ENCODE results near the gene TMEM186. TPM values are rescaled to one million over a fixed set of nuclear protein-coding genes. Genes with fewer than 3 reads are reported as not detected.

Gene TMEM186
- total and polyA plus RNA-seq, 9 of the 15 experiments (the other 6 are each of a cell fraction or from before 2014, with no cell fraction given), result 10.1 to 33.4 (median 16.4) TPM

DNA sequence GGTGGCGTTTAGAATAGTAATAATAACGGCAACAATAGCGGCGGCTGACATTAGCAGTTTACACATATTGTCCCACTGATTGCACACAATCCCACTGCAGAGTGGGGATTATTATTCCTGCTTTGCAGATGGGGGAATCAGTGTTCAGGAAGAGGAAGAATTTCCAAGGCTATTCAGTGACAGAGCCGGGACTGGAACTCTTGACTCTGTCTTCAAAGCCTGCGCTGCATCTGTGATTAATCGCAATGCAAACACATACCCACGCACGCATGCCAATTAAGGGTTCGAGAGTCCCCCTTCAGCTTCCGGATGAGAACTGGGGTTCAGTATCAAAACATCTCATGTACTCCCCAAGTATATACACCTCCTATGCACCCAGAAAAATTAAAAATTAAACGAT, 29.2 kb downstream of the TMEM186 start (continued):
- TF ChIP-seq, protein P1, sequence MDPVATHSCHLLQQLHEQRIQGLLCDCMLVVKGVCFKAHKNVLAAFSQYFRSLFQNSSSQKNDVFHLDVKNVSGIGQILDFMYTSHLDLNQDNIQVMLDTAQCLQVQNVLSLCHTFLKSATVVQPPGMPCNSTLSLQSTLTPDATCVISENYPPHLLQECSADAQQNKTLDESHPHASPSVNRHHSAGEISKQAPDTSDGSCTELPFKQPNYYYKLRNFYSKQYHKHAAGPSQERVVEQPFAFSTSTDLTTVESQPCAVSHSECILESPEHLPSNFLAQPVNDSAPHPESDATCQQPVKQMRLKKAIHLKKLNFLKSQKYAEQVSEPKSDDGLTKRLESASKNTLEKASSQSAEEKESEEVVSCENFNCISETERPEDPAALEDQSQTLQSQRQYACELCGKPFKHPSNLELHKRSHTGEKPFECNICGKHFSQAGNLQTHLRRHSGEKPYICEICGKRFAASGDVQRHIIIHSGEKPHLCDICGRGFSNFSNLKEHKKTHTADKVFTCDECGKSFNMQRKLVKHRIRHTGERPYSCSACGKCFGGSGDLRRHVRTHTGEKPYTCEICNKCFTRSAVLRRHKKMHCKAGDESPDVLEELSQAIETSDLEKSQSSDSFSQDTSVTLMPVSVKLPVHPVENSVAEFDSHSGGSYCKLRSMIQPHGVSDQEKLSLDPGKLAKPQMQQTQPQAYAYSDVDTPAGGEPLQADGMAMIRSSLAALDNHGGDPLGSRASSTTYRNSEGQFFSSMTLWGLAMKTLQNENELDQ (CRISPR knock-in tag; IDR thresholded peaks at IDR 0.05; ENCODE audit: borderline replicate concordance), result no peak
- no peak for TF ChIP-seq NR4A1 (CRISPR knock-in tag; IDR thresholded peaks at IDR 0.05)
- no peak for TF ChIP-seq NR4A1 (tag; IDR thresholded peaks at IDR 0.05)
- TF ChIP-seq, protein P2, sequence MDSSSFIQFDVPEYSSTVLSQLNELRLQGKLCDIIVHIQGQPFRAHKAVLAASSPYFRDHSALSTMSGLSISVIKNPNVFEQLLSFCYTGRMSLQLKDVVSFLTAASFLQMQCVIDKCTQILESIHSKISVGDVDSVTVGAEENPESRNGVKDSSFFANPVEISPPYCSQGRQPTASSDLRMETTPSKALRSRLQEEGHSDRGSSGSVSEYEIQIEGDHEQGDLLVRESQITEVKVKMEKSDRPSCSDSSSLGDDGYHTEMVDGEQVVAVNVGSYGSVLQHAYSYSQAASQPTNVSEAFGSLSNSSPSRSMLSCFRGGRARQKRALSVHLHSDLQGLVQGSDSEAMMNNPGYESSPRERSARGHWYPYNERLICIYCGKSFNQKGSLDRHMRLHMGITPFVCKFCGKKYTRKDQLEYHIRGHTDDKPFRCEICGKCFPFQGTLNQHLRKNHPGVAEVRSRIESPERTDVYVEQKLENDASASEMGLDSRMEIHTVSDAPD (CRISPR knock-in tag; IDR thresholded peaks at IDR 0.05), result no peak
- TF ChIP-seq, protein P3, sequence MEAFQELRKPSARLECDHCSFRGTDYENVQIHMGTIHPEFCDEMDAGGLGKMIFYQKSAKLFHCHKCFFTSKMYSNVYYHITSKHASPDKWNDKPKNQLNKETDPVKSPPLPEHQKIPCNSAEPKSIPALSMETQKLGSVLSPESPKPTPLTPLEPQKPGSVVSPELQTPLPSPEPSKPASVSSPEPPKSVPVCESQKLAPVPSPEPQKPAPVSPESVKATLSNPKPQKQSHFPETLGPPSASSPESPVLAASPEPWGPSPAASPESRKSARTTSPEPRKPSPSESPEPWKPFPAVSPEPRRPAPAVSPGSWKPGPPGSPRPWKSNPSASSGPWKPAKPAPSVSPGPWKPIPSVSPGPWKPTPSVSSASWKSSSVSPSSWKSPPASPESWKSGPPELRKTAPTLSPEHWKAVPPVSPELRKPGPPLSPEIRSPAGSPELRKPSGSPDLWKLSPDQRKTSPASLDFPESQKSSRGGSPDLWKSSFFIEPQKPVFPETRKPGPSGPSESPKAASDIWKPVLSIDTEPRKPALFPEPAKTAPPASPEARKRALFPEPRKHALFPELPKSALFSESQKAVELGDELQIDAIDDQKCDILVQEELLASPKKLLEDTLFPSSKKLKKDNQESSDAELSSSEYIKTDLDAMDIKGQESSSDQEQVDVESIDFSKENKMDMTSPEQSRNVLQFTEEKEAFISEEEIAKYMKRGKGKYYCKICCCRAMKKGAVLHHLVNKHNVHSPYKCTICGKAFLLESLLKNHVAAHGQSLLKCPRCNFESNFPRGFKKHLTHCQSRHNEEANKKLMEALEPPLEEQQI (IDR thresholded peaks at IDR 0.05), result no peak

Measured in K562 (cell line).